ENCODE results near the gene ZBTB8B. TPM values are rescaled to one million over a fixed set of nuclear protein-coding genes. Genes with fewer than 3 reads are reported as not detected.
"Not testable (repeated sequence)": the region's sequence is repeated elsewhere in the genome, so short reads cannot be mapped to it uniquely, and the experiment has no call there.

Gene ZBTB8B
- total RNA-seq, 2 experiments from 2014 or later, result not detected

DNA sequence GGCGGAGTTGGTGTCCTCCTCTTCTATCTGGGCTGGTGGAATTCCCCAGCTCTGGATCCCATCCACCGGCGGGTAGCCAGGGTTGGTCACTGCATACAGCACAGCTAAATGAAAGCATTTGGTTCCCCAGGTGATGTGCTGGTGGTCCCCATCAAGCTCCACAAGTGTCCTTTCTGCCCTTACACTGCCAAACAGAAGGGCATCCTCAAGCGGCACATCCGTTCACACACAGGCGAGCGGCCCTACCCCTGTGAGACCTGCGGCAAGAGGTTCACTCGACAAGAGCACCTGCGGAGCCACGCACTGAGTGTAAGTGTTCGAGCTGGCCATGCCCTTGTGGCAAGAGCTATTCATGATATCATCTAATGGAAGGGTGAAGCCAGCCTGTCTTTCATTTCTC lies 15.9 kb downstream of the ZBTB8B start:
- DNase-seq, result no peak
- ATAC-seq (ENCODE audit: low read depth), result no peak
- POLR2A ChIA-PET, result no interaction called here
- peaks cover 1% of the 10 kb centered on the region for H3K9me3 Mint-ChIP-seq
- no peaks in the 10 kb centered on the region for H3K4me1 Mint-ChIP-seq
- H3K36me3 Mint-ChIP-seq, result no peaks in the 10 kb centered on the region
- H3K4me3 Mint-ChIP-seq, result no peak overlapping the region
- no peak overlapping the region for H3K27ac Mint-ChIP-seq
- peaks cover 11% of the 10 kb centered on the region for H3K27me3 Mint-ChIP-seq

DNA sequence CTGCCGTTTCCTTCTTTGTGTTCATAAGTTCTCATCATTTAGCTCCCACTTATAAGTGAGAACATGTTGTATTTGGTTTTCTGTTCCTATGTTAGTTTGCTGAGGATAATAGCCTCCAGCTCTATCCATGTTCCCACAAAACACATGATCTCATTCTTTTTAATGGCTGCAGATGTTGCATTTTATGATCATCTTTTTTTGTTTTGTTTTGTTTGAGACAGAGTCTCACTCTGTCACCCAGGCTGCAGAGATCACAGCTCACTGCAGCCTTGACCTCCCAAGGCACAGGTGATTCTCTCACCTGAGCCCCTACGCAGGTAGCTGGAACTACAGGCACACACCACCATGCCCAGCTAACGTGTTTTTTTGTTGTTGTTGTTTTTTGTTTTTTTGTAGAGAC lies 16.9 kb downstream of the ZBTB8B start:
- POLR2A ChIA-PET, H3K27ac Mint-ChIP-seq: not testable (repeated sequence)

DNA sequence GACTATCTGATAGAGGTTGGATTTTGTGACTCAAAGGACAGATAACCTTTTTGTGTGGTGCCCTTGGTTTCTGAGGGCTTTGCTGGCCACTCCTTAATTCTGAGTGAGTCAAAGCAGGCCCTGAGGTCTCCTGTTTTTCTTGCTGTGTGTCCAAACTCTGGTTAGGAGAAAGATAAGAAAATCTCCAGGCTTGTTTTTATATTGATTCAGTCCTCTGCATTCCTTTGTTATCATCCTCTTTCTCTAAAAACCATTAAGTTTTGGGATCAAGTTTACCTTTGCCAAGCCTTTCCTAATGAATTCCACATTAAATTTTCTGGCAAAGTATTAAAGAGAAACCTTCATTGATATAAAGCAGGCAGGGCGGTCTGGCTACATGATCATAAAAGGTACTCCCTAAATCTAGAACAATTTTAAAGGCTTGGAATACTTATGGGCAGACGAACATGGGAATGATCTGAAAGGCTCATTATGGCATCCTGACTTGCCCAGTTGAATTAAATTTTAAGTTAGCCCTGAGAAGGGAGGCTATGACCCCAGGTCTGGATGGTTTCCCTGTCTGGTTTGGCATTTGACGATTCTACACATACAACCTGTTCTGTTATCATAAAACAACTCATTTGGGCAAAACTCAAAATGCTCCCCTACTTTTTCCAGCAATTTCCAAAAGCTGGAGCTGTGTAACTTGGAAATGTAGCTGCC lies 20.8 kb downstream of the ZBTB8B start:
- DNase-seq (no peak), ATAC-seq (ENCODE audit: low read depth) (no peak)
- Mint-ChIP-seq H3K27me3 (peaks cover 20% of the 10 kb centered on the region), H3K4me1 (no peaks in the 10 kb centered on the region), H3K27ac (no peak overlapping the region), H3K9me3 (peaks cover 1% of the 10 kb centered on the region), H3K4me3 (no peak overlapping the region), H3K36me3 (no peaks in the 10 kb centered on the region)
- POLR2A ChIA-PET, result no interaction called here

More for the DNA sequence above, 16.9 kb downstream of the ZBTB8B start:
- ATAC-seq (ENCODE audit: low read depth); H3K4me1 Mint-ChIP-seq; H3K4me3 Mint-ChIP-seq; H3K36me3 Mint-ChIP-seq; H3K9me3 Mint-ChIP-seq; DNase-seq: not testable (repeated sequence)
- peaks cover 11% of the 10 kb centered on the region for H3K27me3 Mint-ChIP-seq

- DNase-seq (no peak), ATAC-seq (ENCODE audit: low read depth) (no peak)
- H3K4me1 Mint-ChIP-seq, result no peaks in the 10 kb centered on the region
- POLR2A ChIA-PET, result no interaction called here
- no peak overlapping the region for H3K4me3 Mint-ChIP-seq
- H3K27ac Mint-ChIP-seq, result no peak overlapping the region
- peaks cover 16% of the 10 kb centered on the region for H3K27me3 Mint-ChIP-seq
- no peaks in the 10 kb centered on the region for H3K36me3 Mint-ChIP-seq
- H3K9me3 Mint-ChIP-seq, result peaks cover 1% of the 10 kb centered on the region
Observed at GRCh38 chr1:32486463-32487113, 21.7 kb downstream of the ZBTB8B start.

DNA sequence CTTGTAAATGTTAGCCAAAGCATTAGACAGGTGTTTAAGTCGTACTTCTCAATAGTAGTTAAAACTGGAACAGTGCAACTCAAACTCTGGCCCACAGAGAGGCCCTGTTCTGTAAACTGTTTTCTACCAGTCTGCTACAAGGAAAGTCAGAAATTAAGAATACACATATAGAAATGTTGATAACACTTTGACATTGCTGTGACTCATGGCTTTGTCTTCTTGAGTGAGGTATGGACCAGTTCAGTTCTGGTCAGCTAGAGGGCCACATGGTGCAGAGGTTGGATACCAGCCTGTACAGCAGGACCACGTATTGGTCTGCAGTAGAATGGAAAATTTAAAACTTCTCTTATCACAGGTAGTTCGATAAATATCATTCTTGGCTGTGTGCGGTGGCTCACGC lies 22.3 kb downstream of the ZBTB8B start:
- no peak overlapping the region for H3K4me3 Mint-ChIP-seq
- H3K4me1 Mint-ChIP-seq, result no peaks in the 10 kb centered on the region
- DNase-seq (no peak), ATAC-seq (ENCODE audit: low read depth) (no peak)
- peaks cover 1% of the 10 kb centered on the region for H3K9me3 Mint-ChIP-seq
- H3K27ac Mint-ChIP-seq, result no peak overlapping the region
- H3K36me3 Mint-ChIP-seq, result no peaks in the 10 kb centered on the region
- POLR2A ChIA-PET, result no interaction called here
- peaks cover 16% of the 10 kb centered on the region for H3K27me3 Mint-ChIP-seq

DNA sequence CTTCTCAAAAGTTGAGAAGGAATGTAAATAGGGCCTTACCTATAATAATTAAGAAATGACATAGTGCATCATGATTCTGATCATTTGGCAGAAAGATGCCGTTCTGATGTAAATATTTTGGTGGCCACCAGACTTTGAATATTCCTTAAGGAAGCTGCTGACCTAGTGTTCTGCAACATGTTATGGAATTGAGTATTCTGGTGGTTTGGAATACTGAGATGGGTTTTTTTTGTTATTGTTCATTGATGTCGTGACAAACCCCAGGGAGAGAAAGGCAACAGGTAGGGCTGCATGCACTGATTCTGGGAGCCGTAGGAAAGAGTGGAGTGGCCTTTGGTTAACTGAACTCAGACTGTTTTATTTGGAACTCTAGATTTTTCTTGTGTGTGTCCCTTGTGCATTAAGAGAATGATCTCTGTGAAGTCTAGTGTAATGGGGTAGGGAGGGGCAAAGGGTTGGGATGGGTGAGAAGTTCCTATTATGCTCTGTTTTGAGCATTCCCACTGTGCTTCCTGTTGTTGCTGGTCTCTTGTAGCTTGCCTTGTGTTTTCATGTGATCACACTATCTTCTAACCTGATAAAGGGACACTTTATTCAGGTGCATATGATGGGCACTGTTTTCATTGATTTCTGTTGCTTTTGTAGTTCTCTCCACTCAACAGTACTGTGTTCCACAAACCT lies 25.0 kb downstream of the ZBTB8B start:
- peaks cover 17% of the 10 kb centered on the region for H3K27me3 Mint-ChIP-seq
- ATAC-seq (ENCODE audit: low read depth), result no peak
- no peak overlapping the region for H3K4me3 Mint-ChIP-seq

GRCh38 chr1:32491386-32491785 lies 26.5 kb downstream of the ZBTB8B start:
- POLR2A ChIA-PET, result no interaction called here
- no peaks in the 10 kb centered on the region for H3K36me3 Mint-ChIP-seq
- H3K4me1 Mint-ChIP-seq, result no peaks in the 10 kb centered on the region
- no peak overlapping the region for H3K4me3 Mint-ChIP-seq
- DNase-seq (no peak), ATAC-seq (ENCODE audit: low read depth) (no peak)
- H3K27me3 Mint-ChIP-seq, result peaks cover 22% of the 10 kb centered on the region
- H3K27ac Mint-ChIP-seq, result no peak overlapping the region
- no peaks in the 10 kb centered on the region for H3K9me3 Mint-ChIP-seq

More for the DNA sequence above, 25.0 kb downstream of the ZBTB8B start:
- Mint-ChIP-seq H3K27ac (no peak overlapping the region), H3K9me3 (no peaks in the 10 kb centered on the region), H3K4me1 (no peaks in the 10 kb centered on the region), H3K36me3 (no peaks in the 10 kb centered on the region)
- POLR2A ChIA-PET, result no interaction called here
- DNase-seq, result no peak

DNA sequence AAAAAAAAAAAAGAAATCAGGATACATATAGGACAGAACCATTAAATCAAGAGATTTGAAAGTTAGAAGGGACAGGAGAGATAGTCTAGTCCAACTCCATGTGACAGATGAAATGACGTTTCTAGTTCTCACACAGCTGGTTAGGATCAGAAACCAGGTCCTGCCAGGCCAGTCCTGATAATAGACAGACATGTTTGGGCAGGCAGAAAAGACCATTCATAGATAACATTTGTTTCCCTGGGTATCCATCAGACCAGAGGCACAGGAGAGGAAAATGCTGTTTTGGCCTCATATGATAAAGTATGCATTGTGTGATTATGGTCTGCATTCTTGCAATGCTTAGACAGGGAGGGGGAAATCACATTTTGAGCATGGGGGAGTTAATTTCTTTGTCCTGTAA lies 29.3 kb downstream of the ZBTB8B start:
- Mint-ChIP-seq H3K27ac (no peak overlapping the region), H3K4me1 (no peaks in the 10 kb centered on the region), H3K4me3 (no peak overlapping the region), H3K36me3 (no peaks in the 10 kb centered on the region), H3K27me3 (peaks cover 21% of the 10 kb centered on the region), H3K9me3 (no peaks in the 10 kb centered on the region)
- DNase-seq (no peak), ATAC-seq (ENCODE audit: low read depth) (no peak)
- POLR2A ChIA-PET, result interaction anchor here (0.7 kb wide), 1 partner anchor 24 kb away, joined by 3 read pairs; no protein-coding TSS in a partner anchor

- no peak overlapping the region for H3K4me3 Mint-ChIP-seq
- H3K27me3 Mint-ChIP-seq, result peaks cover 26% of the 10 kb centered on the region
- H3K4me1 Mint-ChIP-seq, result peaks cover under 1% of the 10 kb centered on the region
- H3K36me3 Mint-ChIP-seq, result no peaks in the 10 kb centered on the region
- POLR2A ChIA-PET, result no interaction called here
- H3K9me3 Mint-ChIP-seq, result no peaks in the 10 kb centered on the region
- DNase-seq, result no peak
- no peak overlapping the region for H3K27ac Mint-ChIP-seq
- no peak for ATAC-seq (ENCODE audit: low read depth)
Observed at GRCh38 chr1:32494711-32495337, 30.0 kb downstream of the ZBTB8B start.

DNA sequence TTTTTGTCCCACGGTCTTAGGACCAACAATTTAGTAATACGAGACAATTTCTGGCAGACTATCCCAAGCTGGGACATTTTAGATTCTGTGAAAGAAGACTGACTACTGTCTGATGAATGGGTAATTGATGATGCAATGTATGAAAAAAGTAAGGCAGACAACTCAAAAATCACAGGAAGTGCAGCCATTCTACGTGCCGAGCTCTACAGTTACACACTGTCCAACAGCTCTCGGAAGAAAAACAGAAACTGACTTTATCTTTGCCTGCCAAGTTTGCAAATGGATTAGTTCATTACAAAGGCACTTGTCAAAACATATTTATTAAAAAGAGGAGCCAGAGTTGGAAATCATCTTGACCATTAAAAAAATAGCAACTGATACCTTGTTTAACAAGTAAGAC lies 31.3 kb downstream of the ZBTB8B start:
- no peak overlapping the region for H3K27ac Mint-ChIP-seq
- peaks cover 4% of the 10 kb centered on the region for H3K4me1 Mint-ChIP-seq
- ATAC-seq (ENCODE audit: low read depth) (no peak), DNase-seq (no peak)
- POLR2A ChIA-PET, result interaction anchor here (0.6 kb wide), 1 partner anchor 109 kb away, joined by 5 read pairs; no protein-coding TSS in a partner anchor
- no peaks in the 10 kb centered on the region for H3K9me3 Mint-ChIP-seq
- H3K36me3 Mint-ChIP-seq, result no peaks in the 10 kb centered on the region
- H3K27me3 Mint-ChIP-seq, result peaks cover 32% of the 10 kb centered on the region
- H3K4me3 Mint-ChIP-seq, result no peak overlapping the region

- H3K9me3 Mint-ChIP-seq, result no peaks in the 10 kb centered on the region
- POLR2A ChIA-PET, result no interaction called here
- DNase-seq, result no peak
- no peak overlapping the region for H3K27ac Mint-ChIP-seq
- no peak overlapping the region for H3K4me3 Mint-ChIP-seq
- H3K27me3 Mint-ChIP-seq, result peaks cover 47% of the 10 kb centered on the region
- ATAC-seq (ENCODE audit: low read depth), result no peak
- H3K36me3 Mint-ChIP-seq, result no peaks in the 10 kb centered on the region
- H3K4me1 Mint-ChIP-seq, result peaks cover 4% of the 10 kb centered on the region
Observed at GRCh38 chr1:32498751-32499150, 33.9 kb downstream of the ZBTB8B start.

DNA sequence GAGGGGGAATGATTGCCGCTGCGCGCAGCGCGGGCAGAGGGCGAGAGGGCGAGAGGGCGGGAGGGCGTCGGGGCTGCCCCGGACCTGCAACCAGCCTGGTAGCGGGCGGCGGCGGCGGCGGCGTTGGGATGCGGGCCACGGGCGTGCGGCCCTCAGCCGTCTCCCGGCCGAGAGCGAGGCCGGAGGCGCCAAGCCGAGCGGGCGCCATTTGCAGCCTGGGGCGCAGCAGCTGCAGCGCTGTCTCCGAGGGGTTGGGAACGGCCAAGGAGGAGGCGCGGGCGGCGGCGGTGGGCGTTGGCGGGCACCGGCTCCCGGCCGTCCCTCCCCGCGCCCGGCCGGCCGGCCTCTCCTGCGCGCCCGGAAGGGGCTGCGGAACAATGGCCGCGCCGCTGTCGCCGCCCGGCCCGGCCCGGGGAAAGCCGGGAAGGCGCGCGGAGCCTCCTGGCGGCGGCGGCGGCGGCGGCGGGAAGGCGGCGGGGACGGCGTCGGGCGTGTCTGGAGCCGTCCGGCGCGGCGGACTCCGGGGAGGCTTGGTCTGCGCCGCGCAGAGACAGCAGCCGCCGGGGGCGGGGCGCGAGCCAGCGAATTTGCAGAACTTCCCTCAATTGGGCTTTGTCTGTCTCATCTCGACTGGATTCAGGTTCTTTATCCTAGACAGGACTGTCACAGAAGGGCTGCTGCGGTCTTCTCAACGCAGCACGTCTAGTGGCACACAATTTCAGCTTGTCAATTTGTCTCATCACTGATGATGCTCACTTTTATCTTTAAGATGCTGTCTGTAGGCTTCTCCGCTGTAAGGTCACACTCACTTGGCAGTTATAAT lies 35.7 kb downstream of the ZBTB8B start:
- peak; percentile 54 for DNase-seq
- POLR2A ChIA-PET, result no interaction called here
- Mint-ChIP-seq H3K9me3 (no peaks in the 10 kb centered on the region), H3K36me3 (no peaks in the 10 kb centered on the region), H3K4me1 (peaks cover 4% of the 10 kb centered on the region), H3K27ac (no peak overlapping the region), H3K4me3 (peak overlapping the region; percentile 83), H3K27me3 (peaks cover 51% of the 10 kb centered on the region)
- peak; percentile 66 for ATAC-seq (ENCODE audit: low read depth)

GRCh38 chr1:32501865-32502264 lies 37.0 kb downstream of the ZBTB8B start:
- ATAC-seq (ENCODE audit: low read depth), result no peak
- peak overlapping the region; percentile 26 for H3K4me3 Mint-ChIP-seq
- peaks cover 4% of the 10 kb centered on the region for H3K4me1 Mint-ChIP-seq
- no peak for DNase-seq
- no peak overlapping the region for H3K27ac Mint-ChIP-seq
- no peaks in the 10 kb centered on the region for H3K9me3 Mint-ChIP-seq
- POLR2A ChIA-PET, result interaction anchor here (0.7 kb wide), 1 partner anchor 299 kb away, joined by 3 read pairs; no protein-coding TSS in a partner anchor
- H3K27me3 Mint-ChIP-seq, result peaks cover 43% of the 10 kb centered on the region
- H3K36me3 Mint-ChIP-seq, result no peaks in the 10 kb centered on the region

All from activated naive CD8-positive, alpha-beta T cell treated with anti-CD3 and anti-CD28 coated beads, Interleukin-2, amount 10 ng/mL, durations not matched to agents 7 days and 5 days (primary cell).